C4-2B (cell line): ENCODE measurements around the gene NFX1.

Experiments used
- H3K27ac ChIP-seq: fragments of 450-650 bp; 2 replicates; pipeline ENCODE4 v1.5.1; 2017
- CTCF ChIP-seq: fragments of 450-650 bp; conservative IDR thresholded peaks from 2 replicates; pipeline ENCODE4 v1.5.1; 2017; ENCODE audit warnings: mild to moderate bottlenecking
- ZFX ChIP-seq: fragments of 450-650 bp; IDR thresholded peaks from 2 replicates; pipeline ENCODE4 v1.6.1; 2017

Gene NFX1

GRCh38 chr9:33257276-33257675 is 33.0 kb upstream of the NFX1 start:
- TF ChIP-seq CTCF = no peak
- TF ChIP-seq ZFX = no peak
- no peak overlapping the region for H3K27ac ChIP-seq

DNA sequence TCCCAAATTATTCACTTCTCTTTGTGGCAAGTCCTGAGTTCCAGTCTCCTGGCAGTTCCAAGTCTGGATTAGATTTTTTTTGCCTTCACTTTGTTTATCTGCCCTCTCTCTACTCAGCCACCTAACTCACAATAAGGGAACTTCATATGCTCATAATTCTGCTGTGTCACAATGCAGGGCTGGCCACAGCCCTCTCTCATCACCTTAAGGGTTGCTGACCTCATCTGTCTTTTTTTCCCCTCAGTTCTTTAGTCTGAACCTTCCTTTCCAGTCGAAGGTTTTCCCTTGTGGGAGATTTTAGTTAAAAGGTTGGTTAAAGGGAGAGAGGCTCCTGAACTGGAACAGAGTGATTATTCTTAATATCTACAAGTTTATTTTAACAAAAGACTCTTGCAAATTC is 29.9 kb upstream of the NFX1 start:
- no peak overlapping the region for H3K27ac ChIP-seq
- no peak for TF ChIP-seq ZFX
- no peak for TF ChIP-seq CTCF

GRCh38 chr9:33263131-33264002 is 26.9 kb upstream of the NFX1 start:
- H3K27ac ChIP-seq = peak overlapping the region; percentile 93
- TF ChIP-seq ZFX = no peak
- no peak for TF ChIP-seq CTCF

- peak overlapping the region; percentile 93 for H3K27ac ChIP-seq
- TF ChIP-seq ZFX = no peak; the same call in 1 of the 2 replicates
- TF ChIP-seq CTCF = no peak
Observed at GRCh38 chr9:33264003-33264472, 26.3 kb upstream of the NFX1 start.

DNA sequence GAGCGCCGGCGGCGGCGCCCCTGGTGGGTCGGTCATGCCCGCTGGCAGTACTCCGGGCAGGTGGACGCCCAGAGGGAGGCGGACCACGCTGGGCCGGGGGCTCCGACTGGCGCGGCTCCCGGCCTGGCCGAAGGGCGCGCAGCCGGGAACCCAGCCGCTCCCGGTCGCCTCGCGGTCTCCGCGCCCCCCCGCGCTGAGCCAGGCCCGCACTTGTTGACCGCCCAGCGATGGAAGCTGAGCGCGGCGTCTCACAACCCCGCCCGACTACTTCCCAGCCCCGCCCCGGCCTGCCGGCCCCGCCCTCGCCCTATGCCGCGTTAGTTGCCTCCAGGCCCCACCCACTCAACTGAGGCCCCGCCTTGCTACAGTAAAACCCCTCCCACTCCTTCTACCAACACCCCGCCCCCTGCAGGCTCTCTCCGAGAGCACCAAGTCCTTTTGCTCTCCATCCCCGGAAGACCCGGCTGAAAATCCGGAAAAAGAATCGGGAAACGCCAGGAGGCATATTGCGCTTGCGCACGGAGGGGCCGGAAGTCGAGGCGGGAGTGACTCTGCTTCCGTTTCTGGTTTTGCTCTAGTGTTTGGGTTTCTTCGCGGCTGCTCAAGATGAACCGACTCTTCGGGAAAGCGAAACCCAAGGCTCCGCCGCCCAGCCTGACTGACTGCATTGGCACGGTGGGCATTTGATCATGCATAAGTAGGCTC is 25.7 kb upstream of the NFX1 start, which contains the start of the genes BAG1 and CHMP5:
BAG1 (minus strand) TSS at position 236 of the 705 bp plus-strand sequence.
CHMP5 (plus strand) TSS at position 577 of the 705 bp plus-strand sequence; CDS start at position 607, 30 bp downstream.
- H3K27ac ChIP-seq = peak within 1 kb of the TSS; percentile 93
- TF ChIP-seq ZFX (peak; percentile 82), CTCF (peak; percentile 27)

DNA sequence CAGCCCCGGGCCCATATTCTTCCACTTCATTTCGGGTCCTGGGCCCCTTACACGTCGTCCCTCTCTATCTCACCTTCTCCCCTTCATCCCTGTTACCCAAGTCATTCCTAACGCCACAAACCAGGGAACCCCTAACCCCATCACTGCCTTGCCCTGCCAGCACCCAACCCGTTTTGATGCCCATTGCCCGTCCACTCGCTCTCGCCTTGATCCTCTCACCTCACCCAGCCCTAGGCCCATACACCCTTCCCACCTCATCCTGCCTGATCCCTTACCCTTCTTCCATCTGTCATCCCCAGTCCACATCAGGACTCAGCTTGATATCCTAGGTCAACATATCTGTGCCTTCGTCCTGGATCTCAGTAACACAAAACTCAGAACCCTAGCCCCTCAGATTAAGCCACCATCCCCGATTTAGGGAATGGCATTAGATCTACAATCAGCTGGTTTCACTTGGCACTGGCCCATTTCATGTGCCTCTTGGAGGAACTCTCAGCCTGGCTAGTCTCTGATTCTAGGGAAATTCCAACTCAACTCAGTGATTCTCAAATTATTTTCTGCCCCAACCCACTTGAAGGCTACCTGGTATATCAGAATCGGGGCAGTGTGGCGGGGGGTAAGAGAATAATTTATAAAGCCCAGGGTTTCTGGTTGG is 25.0 kb upstream of the NFX1 start:
- H3K27ac ChIP-seq = peak overlapping the region; percentile 93
- TF ChIP-seq CTCF (no peak), ZFX (no peak)
